WTC11 (cell line): Measurements from ENCODE around the gene TCOF1. TPM values are rescaled to one million over a fixed set of nuclear protein-coding genes. Genes with fewer than 3 reads are reported as not detected.

Experiments
- ATAC-seq: fragments of 200-7000 bp; cut with Tn5 transposase; 2 replicates; pipeline ENCODE4 v1.10.0; 2021; ENCODE audit warnings: mild to moderate bottlenecking, moderate library complexity
- CTCF ChIA-PET: fragments of 300-600 bp; sonication (Branson Sonifier 250); formaldehyde crosslinking; loops from one replicate; lab custom pipeline; 2021; ENCODE audit warnings: antibody characterized with exemption; lab: Charles Lee
- POLR2A ChIA-PET: fragments of 350-600 bp; sonication (Branson Sonifier 250); formaldehyde crosslinking; loops from one replicate; lab custom pipeline; 2021; ENCODE audit warnings: antibody characterized with exemption; lab: Charles Lee
- DNase-seq: peaks from one replicate; pipeline ENCODE4 v3.0.0; 2021; ENCODE audit warnings: low spot score
- H3K27ac Mint-ChIP-seq: 2 replicates; pipeline ENCODE4 v1.8.0; 2021; ENCODE audit warnings: mixed read lengths
- H3K27me3 Mint-ChIP-seq: 2 replicates; pipeline ENCODE4 v1.8.0; 2021; ENCODE audit warnings: low read depth, mild to moderate bottlenecking, moderate library complexity, mixed read lengths
- H3K36me3 Mint-ChIP-seq: 2 replicates; pipeline ENCODE4 v1.8.0; 2021; ENCODE audit warnings: mixed read lengths
- H3K4me1 Mint-ChIP-seq: 2 replicates; pipeline ENCODE4 v1.8.0; 2022; ENCODE audit warnings: mixed read lengths
- H3K4me3 Mint-ChIP-seq: 2 replicates; pipeline ENCODE4 v1.8.0; 2021; ENCODE audit warnings: mild to moderate bottlenecking, moderate library complexity, mixed read lengths
- H3K9me3 Mint-ChIP-seq: 2 replicates; pipeline ENCODE4 v1.8.0; 2021; ENCODE audit warnings: mixed read lengths
- AR ChIP-seq: fragments of 250-450 bp; sonication (Bioruptor Pico); IDR thresholded peaks from 2 replicates; pipeline ENCODE4 v1.9.0; 2021; ENCODE audit warnings: mild to moderate bottlenecking
- ATF6 ChIP-seq: sonication (generic); formaldehyde crosslinking; IDR thresholded peaks from 2 replicates; pipeline ENCODE4 v1.8.1; 2023; ENCODE audit warnings: mild to moderate bottlenecking, missing genetic modification reagents
- CREM ChIP-seq: sonication (generic); formaldehyde crosslinking; IDR thresholded peaks from 2 replicates; pipeline ENCODE4 v1.8.1; 2022; ENCODE audit warnings: mild to moderate bottlenecking, missing genetic modification reagents, moderate library complexity
- ELF4 ChIP-seq: sonication (generic); formaldehyde crosslinking; IDR thresholded peaks from 2 replicates; pipeline ENCODE4 v1.8.1; 2022; ENCODE audit warnings: low read depth, mild to moderate bottlenecking, moderate library complexity, missing genetic modification reagents
- GABPB1 ChIP-seq: sonication (generic); formaldehyde crosslinking; IDR thresholded peaks from 2 replicates; pipeline ENCODE4 v1.8.1; 2023; ENCODE audit warnings: mild to moderate bottlenecking, missing genetic modification reagents
- MXD4 ChIP-seq: fragments of 250-450 bp; sonication (Bioruptor Pico); IDR thresholded peaks from 2 replicates; pipeline ENCODE4 v1.8.0; 2021; ENCODE audit warnings: mild to moderate bottlenecking, moderate library complexity, borderline replicate concordance
- NR3C1 ChIP-seq: sonication (generic); formaldehyde crosslinking; conservative IDR thresholded peaks from 2 replicates; pipeline ENCODE4 v1.8.1; 2023; ENCODE audit warnings: low read depth, mild to moderate bottlenecking, missing genetic modification reagents
- OVOL2 ChIP-seq: fragments of 250-450 bp; sonication (Bioruptor Pico); IDR thresholded peaks from 2 replicates; pipeline ENCODE4 v1.9.0; 2021; ENCODE audit warnings: mild to moderate bottlenecking, borderline replicate concordance
- PRDM15 ChIP-seq: sonication (generic); formaldehyde crosslinking; IDR thresholded peaks from 2 replicates; pipeline ENCODE4 v1.8.0; 2022; ENCODE audit warnings: missing genetic modification reagents
- SMAD4 ChIP-seq: sonication (generic); formaldehyde crosslinking; IDR thresholded peaks from 2 replicates; pipeline ENCODE4 v1.8.0; 2022; ENCODE audit warnings: mild to moderate bottlenecking, missing genetic modification reagents
- TEAD4 ChIP-seq: sonication (generic); formaldehyde crosslinking; IDR thresholded peaks from 2 replicates; pipeline ENCODE4 v1.8.0; 2022; ENCODE audit warnings: mild to moderate bottlenecking, missing genetic modification reagents
- ZBTB21 ChIP-seq: sonication (generic); formaldehyde crosslinking; IDR thresholded peaks from 2 replicates; pipeline ENCODE4 v1.8.1; 2023; ENCODE audit warnings: mild to moderate bottlenecking, missing genetic modification reagents, borderline replicate concordance
- ZMAT4 ChIP-seq: fragments of 250-450 bp; sonication (Bioruptor Pico); IDR thresholded peaks from 2 replicates; pipeline ENCODE4 v1.9.0; 2021; ENCODE audit warnings: mild to moderate bottlenecking
- ZNF232 ChIP-seq: sonication (generic); formaldehyde crosslinking; IDR thresholded peaks from 2 replicates; pipeline ENCODE4 v1.8.0; 2022; ENCODE audit warnings: mild to moderate bottlenecking, missing genetic modification reagents
- ZNF396 ChIP-seq: fragments of 250-450 bp; sonication (Bioruptor Pico); IDR thresholded peaks from 2 replicates; pipeline ENCODE4 v1.8.0; 2021; ENCODE audit warnings: mild to moderate bottlenecking, moderate library complexity, borderline replicate concordance
- total RNA-seq: library from RNA; stranded (reverse); gene quantifications from 3 replicates; pipeline ENCODE4 v1.2.3, GENCODE V29; 2021
- TF ChIP-seq, protein P1 (sequence below): sonication (generic); formaldehyde crosslinking; IDR thresholded peaks from 2 replicates; pipeline ENCODE4 v1.8.1; 2023; ENCODE audit warnings: mild to moderate bottlenecking, missing genetic modification reagents, moderate library complexity
- TF ChIP-seq, protein P2 (sequence below): fragments of 250-450 bp; sonication (Bioruptor Pico); conservative IDR thresholded peaks from 2 replicates; pipeline ENCODE4 v1.9.0; 2021; ENCODE audit warnings: mild to moderate bottlenecking
- TF ChIP-seq, protein P3 (sequence below): sonication (generic); formaldehyde crosslinking; conservative IDR thresholded peaks from 2 replicates; pipeline ENCODE4 v1.8.1; 2022; ENCODE audit warnings: mild to moderate bottlenecking, missing genetic modification reagents
- TF ChIP-seq, protein P4 (sequence below): sonication (generic); formaldehyde crosslinking; IDR thresholded peaks from 2 replicates; pipeline ENCODE4 v1.8.0; 2022; ENCODE audit warnings: mild to moderate bottlenecking, missing genetic modification reagents

Gene TCOF1
- total RNA-seq, 1 experiment from 2014 or later: 174 TPM

DNA sequence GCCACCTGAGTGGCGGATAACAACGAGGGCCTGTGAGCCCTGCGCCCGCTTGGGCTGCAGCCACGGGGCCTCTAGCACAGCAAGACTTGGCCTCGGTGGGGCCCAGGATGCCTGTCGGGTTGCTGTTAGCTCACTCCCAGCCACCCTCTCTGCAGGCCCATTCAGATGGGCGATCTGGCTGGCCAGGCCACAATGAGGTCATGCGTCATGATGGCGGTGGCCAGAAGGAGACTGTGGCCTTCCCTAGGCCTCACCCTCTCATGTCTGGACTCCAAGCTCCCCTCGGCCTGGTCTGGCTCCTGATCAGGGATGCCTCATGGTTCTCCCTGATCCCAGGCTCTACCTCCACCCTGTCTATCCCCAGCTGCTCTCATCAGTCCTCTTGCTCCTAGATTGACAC is 19.0 kb upstream of the TCOF1 start:
- H3K9me3 Mint-ChIP-seq: peaks cover 5% of the 10 kb centered on the region; the same call in 1 of the 2 replicates
- no peak for ATAC-seq
- H3K4me1 Mint-ChIP-seq: 0 out of 2 replicates have a peak, but pooled peaks cover 3% of the 10 kb centered on the region
- H3K36me3 Mint-ChIP-seq: no peaks in the 10 kb centered on the region
- ChIA-PET CTCF (interaction anchor here (1.1 to 1.3 kb wide), 2 partner anchors 12 to 66 kb away, joined by 4 to 5 read pairs; no protein-coding TSS in a partner anchor), POLR2A (no interaction called here)
- no peak for TF ChIP-seq SMAD4 (CRISPR knock-in tag)
- TF ChIP-seq OVOL2 (CRISPR knock-in tag): no peak
- TF ChIP-seq TEAD4 (CRISPR knock-in tag): no peak
- TF ChIP-seq CREM: no peak
- no peak for TF ChIP-seq ELF4 (CRISPR knock-in tag)
- TF ChIP-seq ZBTB21 (CRISPR knock-in tag): no peak
- TF ChIP-seq ATF6 (CRISPR knock-in tag): no peak
- TF ChIP-seq ZNF232 (CRISPR knock-in tag): no peak
- TF ChIP-seq NR3C1 (CRISPR knock-in tag): no peak
- TF ChIP-seq ZNF396 (CRISPR knock-in tag): no peak
- TF ChIP-seq PRDM15 (CRISPR knock-in tag): no peak
- no peak for DNase-seq
- H3K27ac Mint-ChIP-seq: no peak overlapping the region
- no peaks in the 10 kb centered on the region for H3K27me3 Mint-ChIP-seq
- H3K4me3 Mint-ChIP-seq: no peak overlapping the region

DNA sequence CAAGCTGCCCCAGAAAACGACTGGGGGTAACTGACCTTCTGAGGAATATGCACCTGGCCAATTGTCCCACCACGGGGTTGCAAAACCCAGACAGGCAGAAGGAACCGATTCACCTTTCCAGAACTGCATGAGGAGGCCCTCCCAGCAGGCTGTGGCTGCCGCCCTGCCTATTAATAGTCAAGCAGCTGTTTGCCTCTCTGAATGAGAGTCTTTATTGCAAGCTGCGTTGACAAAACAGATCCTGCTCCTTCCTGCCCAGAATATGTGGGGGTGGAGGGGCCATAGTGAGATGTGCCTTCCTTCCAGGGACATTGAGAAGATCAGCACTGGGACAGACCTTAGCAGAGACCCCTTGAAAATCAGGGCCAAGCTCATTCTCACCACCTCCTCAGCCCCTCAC is 18.3 kb upstream of the TCOF1 start:
- H3K4me1 Mint-ChIP-seq: 0 out of 2 replicates have a peak, but pooled peaks cover 3% of the 10 kb centered on the region
- peaks cover 5% of the 10 kb centered on the region; the same call in 1 of the 2 replicates for H3K9me3 Mint-ChIP-seq
- H3K27me3 Mint-ChIP-seq: no peaks in the 10 kb centered on the region
- ATAC-seq (no peak), DNase-seq (no peak)
- H3K4me3 Mint-ChIP-seq: no peak overlapping the region
- ChIA-PET POLR2A (no interaction called here), CTCF (interaction anchor here (1.1 to 1.3 kb wide), 2 partner anchors 12 to 67 kb away, joined by 4 to 5 read pairs; no protein-coding TSS in a partner anchor)
- TF ChIP-seq, protein P1, sequence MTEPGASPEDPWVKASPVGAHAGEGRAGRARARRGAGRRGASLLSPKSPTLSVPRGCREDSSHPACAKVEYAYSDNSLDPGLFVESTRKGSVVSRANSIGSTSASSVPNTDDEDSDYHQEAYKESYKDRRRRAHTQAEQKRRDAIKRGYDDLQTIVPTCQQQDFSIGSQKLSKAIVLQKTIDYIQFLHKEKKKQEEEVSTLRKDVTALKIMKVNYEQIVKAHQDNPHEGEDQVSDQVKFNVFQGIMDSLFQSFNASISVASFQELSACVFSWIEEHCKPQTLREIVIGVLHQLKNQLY (CRISPR knock-in tag): no peak
- H3K36me3 Mint-ChIP-seq: no peaks in the 10 kb centered on the region
- H3K27ac Mint-ChIP-seq: no peak overlapping the region; the same call in 1 of the 2 replicates

DNA sequence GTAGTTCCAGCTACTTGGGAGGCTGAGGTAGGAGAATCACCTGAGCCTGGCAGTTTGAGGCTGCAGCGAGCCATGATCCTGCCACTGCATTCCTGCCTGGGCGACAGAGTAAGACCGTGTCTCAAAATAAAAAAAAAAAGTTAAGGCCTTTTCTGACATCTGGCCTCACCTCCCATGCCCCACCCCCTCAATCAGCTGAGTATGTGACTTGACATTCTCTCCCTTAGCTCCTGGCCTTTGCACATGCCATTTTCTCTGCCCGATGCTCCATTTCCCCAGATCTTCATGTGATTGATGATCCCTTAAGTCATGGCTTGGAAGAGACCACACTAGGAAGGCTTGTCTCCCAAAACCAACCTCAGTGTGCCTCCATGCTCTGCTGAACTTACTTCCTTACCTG is 17.7 kb upstream of the TCOF1 start:
- no peak for ATAC-seq
- H3K4me1 Mint-ChIP-seq: 0 out of 2 replicates have a peak, but pooled peaks cover 3% of the 10 kb centered on the region
- POLR2A ChIA-PET: no interaction called here
- peaks cover 5% of the 10 kb centered on the region; the same call in 1 of the 2 replicates for H3K9me3 Mint-ChIP-seq
- no peak overlapping the region for H3K27ac Mint-ChIP-seq
- H3K4me3 Mint-ChIP-seq: no peak overlapping the region
- no peaks in the 10 kb centered on the region for H3K36me3 Mint-ChIP-seq
- CTCF ChIA-PET: interaction anchor here (1.3 kb wide), 1 partner anchor 67 kb away, joined by 5 read pairs; no protein-coding TSS in a partner anchor
- H3K27me3 Mint-ChIP-seq: no peaks in the 10 kb centered on the region
- DNase-seq: no peak
- TF ChIP-seq, protein P2, sequence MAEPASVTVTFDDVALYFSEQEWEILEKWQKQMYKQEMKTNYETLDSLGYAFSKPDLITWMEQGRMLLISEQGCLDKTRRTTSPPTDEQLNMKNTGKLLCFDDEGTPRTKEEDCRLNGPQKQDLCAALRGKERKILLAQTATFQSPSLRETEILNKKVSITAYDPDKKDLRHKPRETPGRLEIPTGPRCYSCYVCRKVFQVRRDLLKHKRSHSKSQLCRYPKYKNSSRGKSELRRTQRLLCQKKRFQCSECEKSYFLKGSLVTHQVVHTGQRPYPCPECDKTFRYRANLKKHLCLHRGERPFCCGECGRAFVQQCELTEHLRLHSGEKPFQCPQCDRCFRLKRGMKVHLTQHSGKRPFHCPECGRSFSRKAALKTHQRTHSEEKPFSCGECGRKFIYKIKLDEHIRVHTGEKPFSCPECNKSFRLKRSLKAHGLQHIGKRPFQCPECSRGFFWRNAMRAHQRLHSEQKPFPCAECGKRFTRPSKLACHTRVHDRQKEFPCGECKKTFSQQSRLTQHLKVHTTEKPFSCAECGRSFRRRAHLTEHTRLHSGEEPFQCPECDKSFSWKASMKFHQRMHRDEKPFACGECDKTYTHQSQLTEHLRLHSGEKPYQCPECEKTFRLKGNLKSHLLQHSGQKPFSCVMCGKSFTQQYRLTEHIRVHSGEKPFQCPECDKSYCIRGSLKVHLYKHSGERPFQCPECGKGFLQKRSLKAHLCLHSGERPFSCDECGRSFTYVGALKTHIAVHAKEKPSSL (CRISPR knock-in tag): no peak
- TF ChIP-seq, protein P3, sequence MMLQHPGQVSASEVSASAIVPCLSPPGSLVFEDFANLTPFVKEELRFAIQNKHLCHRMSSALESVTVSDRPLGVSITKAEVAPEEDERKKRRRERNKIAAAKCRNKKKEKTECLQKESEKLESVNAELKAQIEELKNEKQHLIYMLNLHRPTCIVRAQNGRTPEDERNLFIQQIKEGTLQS: no peak
- TF ChIP-seq ZMAT4 (CRISPR knock-in tag): no peak
- no peak for TF ChIP-seq ZNF232 (CRISPR knock-in tag)
- no peak for TF ChIP-seq MXD4
- TF ChIP-seq, protein P4, sequence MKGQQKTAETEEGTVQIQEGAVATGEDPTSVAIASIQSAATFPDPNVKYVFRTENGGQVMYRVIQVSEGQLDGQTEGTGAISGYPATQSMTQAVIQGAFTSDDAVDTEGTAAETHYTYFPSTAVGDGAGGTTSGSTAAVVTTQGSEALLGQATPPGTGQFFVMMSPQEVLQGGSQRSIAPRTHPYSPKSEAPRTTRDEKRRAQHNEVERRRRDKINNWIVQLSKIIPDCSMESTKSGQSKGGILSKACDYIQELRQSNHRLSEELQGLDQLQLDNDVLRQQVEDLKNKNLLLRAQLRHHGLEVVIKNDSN: no peak
- TF ChIP-seq AR (CRISPR knock-in tag): no peak
- TF ChIP-seq GABPB1 (CRISPR knock-in tag): no peak
